ENCODE measurements around the gene CTNNA3.

CTNNA3 gene

DNA sequence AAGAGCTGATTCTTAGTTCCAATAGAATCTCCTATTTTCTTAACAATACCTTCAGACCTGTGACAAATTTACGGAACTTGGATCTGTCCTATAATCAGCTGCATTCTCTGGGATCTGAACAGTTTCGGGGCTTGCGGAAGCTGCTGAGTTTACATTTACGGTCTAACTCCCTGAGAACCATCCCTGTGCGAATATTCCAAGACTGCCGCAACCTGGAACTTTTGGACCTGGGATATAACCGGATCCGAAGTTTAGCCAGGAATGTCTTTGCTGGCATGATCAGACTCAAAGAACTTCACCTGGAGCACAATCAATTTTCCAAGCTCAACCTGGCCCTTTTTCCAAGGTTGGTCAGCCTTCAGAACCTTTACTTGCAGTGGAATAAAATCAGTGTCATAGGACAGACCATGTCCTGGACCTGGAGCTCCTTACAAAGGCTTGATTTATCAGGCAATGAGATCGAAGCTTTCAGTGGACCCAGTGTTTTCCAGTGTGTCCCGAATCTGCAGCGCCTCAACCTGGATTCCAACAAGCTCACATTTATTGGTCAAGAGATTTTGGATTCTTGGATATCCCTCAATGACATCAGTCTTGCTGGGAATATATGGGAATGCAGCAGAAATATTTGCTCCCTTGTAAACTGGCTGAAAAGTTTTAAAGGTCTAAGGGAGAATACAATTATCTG, 768.6 kb downstream of the CTNNA3 start:
- DNase-seq = no peak

DNA sequence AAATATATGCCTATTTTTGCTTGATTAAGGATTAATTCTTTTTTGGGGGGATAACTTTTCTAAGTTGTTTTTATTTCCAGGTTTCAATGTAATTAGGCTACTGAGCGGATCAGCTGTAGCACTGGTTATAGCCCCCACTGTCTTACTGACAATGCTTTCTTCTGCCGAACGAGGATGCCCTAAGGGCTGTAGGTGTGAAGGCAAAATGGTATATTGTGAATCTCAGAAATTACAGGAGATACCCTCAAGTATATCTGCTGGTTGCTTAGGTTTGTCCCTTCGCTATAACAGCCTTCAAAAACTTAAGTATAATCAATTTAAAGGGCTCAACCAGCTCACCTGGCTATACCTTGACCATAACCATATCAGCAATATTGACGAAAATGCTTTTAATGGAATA, 769.2 kb downstream of the CTNNA3 start:
- DNase-seq = no peak

DNA sequence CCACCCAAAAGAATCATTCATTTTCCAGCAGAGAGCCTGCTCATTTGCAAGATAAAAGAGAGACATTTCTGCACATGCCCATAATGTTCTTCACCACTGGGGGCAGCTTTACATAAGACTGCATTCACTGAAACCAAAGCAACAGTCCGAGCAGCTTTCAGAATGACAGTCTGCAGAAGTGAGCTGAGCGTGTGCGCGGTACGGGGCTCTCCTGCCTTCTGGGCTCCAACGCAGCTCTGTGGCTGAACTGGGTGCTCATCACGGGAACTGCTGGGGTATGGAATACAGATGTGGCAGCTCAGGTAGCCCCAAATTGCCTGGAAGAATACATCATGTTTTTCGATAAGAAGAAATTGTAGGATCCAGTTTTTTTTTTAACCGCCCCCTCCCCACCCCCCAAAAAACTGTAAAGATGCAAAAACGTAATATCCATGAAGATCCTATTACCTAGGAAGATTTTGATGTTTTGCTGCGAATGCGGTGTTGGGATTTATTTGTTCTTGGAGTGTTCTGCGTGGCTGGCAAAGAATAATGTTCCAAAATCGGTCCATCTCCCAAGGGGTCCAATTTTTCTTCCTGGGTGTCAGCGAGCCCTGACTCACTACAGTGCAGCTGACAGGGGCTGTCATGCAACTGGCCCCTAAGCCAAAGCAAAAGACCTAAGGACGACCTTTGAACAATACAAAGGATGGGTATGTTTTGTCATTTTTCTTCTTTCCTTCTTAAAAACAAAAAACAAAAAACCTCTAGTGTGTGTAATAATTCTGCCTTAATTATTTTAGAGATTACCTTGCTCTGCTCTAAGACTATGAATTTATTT, 769.9 kb downstream of the CTNNA3 start, which contains the start of gene LRRTM3:
Gene LRRTM3, plus strand, starts transcription at position 141 of the 820 bp plus-strand sequence.
- DNase-seq = no peak

DNA sequence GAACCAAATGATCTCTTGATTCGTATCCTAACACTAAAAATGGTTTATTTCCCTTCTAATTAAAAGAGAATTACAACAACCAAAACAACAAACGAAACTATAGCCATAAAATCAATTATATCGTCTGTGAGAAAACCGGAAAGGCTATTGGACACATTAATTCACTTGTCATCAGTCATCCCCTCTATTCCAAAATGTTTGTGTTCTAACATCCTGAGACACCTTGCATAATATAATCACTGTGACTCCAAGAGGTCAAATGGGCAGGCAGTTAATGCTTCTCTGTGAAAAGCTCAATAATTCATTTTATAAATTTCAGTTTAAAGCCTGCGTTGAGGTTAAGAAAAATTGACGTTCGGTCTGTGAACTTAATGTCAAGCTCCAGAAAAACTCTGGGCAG, 770.6 kb downstream of the CTNNA3 start:
- no peak for DNase-seq

DNA sequence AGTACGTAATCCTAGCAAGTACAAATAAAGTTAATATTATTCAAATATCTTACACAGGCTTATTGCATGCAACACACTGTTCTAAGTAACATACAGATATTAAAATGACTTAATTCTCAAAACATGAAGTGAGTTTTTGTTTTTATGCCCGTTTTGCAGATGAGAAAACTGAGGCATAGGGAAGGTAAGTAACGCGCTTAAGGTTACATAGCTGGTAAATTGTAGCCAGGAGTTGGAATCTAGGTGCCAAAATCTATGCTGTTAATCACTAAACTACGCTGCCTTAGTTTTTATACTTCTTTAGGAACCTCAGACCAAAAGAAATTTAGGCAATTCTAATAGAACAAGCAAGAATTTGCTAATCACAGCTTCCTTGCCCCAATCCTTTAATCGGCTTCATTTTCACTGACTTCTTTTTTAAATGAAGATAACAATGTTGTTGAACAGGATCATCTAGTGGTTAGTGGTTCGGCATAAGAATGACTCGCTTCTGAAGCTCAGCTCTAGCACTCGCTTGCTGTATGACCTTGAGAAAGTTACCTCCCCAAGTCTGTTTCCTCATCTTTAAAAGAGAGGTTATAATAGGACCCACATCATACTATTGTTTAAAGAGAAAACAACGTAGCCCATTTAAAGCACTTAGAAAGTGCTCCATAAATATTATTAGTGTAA, 771.2 kb downstream of the CTNNA3 start:
- no peak for DNase-seq

DNA sequence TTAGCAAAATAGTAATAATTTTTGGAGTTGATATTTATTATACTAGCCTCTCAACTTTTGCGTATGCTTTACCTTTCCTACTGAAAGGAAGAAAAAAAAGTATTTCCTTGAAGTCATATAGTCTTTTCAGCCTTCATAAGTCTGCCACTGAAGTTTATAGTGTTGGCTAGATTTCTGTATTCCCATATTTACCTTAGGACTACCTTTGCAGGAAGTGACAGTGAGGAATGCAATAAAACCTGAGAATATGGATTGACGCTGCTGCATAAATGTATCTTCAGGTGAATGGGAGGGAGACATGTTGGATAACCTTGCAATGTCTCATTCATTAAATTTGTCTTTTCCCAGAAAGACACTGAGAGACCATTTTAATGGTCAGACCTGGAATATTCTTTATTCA, 776.7 kb downstream of the CTNNA3 start:
- no peak for DNase-seq

DNA sequence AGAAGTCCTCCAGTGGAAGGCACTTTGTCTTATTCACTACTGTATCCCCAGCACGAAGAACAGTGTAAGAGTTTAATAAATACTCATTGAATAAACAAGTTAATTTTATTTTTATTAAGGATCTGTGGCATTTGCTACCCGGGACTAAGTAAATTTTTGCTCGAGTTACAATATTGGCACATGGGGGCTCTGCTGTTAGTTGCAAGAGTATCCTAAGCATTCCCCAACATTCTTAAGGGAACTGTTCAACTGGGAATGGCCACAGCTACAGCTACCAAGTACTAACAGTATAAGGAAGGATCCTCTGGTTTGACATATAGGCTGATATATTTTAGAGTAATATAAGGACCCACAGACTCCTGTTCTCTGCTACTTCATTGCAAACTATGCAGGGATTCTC, 778.9 kb downstream of the CTNNA3 start:
- no peak for DNase-seq

DNA sequence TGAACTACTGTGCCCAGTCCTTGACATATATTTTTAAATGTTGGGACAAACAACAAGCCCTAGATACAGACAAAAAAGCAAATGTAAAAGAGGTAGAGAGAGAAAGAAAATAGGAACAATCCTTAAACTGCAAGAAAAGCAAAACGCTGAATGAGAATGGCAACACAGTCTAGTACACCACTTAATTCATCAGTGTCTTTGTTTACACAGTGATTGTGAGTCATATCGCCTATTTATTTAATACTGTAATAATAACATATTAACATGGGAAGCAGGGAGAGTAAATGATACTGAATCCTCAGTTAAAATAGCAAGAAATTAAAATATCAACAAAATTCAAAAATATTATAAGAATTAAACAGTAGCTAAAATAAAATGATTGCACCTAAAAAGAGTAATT, 780.0 kb downstream of the CTNNA3 start:
- no peak for DNase-seq

DNA sequence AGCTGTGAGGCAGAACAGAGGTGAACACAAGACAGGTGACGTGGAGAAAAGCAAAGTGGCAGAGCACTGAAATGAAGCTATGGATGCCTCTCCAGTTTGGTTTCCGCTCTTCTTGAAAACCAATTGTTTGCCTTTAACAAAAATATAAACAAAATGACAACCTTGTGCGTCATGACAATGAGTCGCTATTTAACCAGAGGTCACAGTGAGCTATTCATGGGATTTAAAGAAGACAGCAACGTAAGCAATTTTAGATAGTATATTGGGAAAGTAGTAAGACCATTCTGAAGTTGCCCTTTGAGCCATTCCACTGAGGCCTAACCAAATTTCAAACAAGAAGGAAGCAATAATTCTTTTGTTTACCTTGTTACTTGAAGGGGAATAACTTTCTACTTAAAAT, 785.3 kb downstream of the CTNNA3 start:
- DNase-seq = no peak

DNA sequence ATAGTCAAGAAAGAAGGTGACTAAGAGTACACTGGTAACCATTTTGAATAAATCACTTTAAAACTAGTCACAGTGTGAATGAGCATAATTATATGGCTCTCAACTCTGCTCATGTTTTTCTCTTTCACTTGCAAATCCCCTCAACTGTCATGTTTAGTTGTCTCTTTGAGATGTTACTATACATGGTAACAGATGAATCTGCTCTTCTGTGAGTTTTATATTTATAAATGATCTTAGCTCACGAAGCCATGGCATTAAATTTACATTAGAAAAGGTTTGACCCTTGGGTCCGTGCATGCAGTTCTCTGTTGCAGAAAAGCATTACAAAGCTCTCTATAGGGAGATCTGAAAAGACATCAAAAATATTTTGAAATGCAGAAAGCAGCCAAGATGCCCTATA, 803.1 kb downstream of the CTNNA3 start:
- DNase-seq = no peak

DNA sequence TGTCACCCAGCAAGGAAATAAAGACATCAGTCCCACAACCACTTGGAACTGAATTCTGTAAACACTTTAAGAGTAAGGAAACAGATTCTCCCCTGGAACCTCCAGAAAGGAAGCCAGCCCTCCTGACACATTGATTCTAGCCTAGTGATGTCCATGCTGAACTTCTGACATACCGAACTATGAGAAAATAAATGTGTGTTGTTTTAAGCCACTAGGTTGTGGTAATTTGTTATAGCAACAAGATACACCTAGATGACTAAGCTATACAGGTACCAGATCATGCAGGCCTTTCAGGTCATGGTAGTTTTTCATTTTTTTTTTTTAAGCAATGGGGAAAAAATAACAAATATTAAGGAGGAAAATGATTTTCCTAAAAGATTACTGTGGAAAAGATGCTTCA, 807.8 kb downstream of the CTNNA3 start:
- no peak for DNase-seq

DNA sequence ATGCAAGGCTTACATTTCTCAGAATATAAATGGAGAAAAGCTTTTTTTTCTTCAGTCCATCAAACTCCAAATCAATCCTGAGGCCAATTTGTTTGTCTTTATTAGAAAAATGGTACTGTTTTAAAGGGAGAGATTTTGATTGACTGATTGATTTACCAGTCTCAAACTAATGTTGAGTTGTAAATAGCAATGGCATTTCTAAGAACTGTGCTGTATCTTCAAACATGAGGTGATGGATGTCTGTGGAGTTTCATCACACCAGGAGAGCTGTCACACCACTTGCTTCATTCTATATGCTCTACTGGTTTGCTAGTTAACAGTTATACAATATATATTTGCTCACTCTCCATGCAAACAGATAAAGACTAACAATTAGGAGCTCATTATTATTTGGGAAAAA, 809.1 kb downstream of the CTNNA3 start:
- DNase-seq = no peak

DNA sequence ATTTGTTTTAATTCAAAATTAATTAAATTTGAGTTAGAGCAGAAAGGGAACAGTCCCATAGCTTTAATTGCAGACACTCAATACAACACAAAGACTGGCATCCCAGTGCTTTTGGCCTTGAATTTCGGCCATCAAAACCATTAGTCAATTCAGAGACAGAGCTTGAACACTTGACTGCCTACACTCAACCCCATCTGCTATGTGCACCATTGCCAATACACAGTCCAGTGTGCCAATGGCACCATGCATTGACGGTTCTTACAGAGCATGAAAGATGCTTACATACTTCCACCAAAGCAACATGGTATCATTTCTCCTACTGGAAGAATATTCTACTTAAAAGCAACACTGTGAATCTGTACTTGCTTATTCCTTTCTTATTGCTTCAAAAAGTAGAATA, 813.7 kb downstream of the CTNNA3 start:
- no peak for DNase-seq

DNA sequence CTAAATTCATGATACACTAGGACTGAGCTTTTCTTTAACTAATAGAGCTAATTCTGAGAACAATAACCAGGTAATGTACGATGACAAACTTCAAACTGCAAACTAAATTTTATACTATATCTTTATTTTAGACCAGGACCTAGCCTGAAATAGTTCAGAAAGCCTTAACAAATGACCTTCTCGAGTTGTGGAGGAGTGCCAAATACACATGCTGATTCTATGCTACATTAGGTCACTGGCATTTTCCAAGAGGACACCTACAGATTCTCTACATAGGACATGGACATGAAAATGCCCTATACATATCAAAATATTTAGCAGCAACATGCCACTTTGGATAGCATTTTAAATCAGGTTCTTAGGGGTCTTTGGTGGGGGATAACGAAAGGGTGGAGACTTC, 814.2 kb downstream of the CTNNA3 start:
- no peak for DNase-seq

DNA sequence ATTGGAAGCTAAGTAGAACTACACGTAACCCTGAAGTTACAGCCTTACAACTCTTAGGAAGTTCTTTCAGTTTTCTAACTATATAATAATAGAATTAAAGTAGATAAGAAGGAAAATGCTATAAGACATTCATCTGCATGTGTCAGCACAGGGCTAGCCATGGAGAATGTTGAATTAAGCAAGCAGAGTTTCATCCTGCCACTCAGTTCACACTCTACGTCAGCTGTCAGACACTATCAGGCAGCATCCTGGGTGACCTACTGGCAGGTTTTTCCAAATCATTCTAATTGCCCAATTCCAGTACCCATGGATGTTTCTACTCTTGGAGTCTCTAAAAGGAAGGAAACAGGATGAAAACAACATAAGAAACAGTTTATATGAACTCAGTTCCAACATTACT, 815.2 kb downstream of the CTNNA3 start:
- no peak for DNase-seq

DNA sequence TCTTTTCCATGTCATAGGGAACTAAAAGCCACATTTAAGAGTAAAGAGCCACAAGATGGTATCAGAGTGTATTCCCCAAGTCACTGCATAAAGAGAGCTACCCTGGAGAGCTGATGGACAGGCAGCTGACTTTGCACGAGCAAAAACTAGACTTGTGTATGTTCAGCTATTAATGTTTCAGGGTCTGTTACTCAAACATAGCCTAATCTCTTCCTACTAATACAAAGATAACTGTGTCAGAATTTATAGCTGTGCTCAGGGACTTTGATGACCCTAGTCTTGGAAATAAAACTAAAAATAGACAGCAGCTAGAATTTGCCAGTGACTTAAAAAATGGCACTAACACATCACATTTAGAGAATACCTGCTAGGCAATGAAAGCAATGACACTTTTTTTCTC, 815.7 kb downstream of the CTNNA3 start:
- DNase-seq = no peak

DNA sequence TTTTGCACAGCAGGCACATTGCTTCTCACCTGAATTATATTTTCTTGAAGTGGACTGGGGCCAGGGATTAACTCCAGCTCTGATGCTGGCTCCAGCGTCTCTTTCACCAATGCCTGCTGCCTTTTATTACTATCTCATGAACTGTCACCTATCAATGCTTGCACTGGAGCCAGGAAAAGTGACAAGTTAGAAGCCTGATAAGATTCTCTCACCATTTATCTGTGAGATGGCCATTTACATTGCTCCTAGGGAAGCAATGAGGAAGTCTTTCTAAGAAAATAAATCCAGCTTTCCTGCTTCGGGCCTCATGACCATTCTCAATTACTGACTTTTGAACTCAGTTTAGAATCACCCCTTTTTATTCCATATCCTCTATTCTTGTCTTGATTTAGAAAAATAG, 818.6 kb downstream of the CTNNA3 start:
- DNase-seq = no peak

DNA sequence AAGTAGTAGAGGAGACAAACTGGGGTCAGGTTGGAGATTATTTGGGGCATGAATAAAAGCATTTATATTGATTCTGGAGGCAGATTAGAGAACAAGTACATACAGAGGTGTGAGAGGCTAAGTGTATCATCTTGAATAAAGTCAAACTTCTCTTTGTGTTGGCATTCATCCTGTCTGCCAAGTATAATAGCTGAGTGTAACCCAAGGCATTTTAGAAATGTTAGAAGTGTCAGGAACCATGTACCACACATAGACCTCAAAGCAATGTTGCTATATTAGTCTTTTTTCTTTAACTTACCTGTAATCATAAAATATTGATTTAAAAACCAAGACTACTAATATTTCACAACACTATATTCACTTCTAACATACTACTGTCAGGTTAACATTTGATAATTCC, 826.4 kb downstream of the CTNNA3 start:
- DNase-seq = no peak

DNA sequence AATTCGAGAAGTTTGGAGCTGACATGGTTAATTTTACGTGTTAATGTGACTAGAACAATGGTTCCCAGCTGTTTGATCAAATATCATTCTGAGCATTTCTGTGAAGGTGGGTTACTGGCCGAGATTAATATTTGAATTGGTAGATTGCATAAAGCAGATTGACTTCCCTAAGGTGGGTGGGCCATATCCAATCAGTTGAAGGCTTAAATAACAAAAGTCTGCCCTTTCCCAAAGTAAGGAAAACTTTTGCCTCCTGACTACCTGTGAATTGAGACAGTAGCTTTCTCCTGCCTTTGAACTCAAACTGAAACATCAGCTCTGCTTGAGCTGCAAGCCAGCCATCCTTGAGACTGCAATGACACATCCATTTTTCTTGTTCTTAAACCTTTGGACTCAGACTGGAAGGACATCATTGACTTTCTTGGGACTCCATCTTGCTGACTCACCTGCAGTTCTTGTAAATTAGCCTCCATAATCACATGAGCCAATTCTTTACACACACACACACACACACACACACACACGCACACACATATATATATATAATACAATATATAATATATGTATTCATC, 833.2 kb downstream of the CTNNA3 start:
- DNase-seq = no peak

DNA sequence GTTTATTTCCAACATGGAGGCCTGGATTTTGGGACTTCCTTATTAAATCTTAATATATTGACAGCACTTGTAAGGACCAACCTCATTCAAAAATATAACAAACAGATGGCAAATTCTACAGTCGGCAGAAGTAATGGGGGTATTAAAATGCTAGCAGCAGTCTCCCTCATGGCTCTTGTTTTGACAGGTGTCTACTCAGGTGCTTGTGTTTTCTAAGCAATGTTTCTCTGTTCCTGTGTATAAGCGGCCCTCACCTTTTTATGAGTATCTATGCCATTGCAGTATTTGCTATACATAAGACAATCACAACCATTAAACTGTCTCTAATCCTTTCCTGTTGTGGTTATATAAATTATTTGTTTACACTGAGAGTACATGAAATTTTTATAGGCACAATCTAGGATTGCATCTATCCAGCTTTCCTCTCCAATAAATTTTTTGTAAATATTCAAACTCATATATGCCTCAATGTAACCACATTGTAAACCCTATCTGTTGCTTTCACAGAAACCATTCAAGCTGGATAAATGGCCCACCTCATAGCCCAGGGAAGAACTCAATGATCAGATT, 835.5 kb downstream of the CTNNA3 start:
- no peak for DNase-seq

DNA sequence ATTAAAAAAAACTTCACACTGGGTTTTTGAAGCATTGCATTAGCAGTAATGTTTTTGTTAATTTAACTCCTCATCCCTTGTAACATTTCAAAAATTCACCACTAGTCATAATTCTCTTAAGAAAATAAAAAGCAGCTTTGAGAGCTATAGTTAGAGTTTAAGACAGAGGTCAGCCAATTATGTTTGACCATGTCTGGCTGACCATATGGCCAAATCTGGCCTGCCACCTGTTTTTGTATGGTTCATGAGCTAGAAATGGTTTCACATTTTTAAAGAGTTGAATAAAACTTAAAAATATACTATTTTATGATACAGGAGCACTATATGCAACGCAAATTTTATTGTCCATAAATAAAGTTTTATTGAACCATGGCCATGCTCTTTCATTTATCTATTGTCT, 843.2 kb downstream of the CTNNA3 start:
- DNase-seq = no peak

DNA sequence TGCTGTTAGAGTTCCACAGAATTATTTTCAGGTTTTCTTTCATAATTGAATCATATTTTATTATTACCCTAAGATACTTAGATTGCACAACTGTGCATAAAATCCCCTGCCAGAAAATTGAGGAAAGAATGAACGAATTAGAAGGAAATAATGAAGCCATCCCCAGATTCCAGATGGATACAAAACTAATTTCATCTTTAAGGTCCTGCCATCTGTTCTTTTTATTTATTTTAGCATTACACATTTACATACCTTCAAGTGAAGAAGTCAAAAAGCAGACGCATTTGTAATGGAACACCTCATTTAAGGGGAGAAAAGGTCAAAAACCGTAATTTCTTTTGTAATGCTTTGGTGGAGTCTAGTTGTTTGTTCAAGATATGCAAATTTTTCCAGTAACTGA, 847.1 kb downstream of the CTNNA3 start:
- no peak for DNase-seq

DNA sequence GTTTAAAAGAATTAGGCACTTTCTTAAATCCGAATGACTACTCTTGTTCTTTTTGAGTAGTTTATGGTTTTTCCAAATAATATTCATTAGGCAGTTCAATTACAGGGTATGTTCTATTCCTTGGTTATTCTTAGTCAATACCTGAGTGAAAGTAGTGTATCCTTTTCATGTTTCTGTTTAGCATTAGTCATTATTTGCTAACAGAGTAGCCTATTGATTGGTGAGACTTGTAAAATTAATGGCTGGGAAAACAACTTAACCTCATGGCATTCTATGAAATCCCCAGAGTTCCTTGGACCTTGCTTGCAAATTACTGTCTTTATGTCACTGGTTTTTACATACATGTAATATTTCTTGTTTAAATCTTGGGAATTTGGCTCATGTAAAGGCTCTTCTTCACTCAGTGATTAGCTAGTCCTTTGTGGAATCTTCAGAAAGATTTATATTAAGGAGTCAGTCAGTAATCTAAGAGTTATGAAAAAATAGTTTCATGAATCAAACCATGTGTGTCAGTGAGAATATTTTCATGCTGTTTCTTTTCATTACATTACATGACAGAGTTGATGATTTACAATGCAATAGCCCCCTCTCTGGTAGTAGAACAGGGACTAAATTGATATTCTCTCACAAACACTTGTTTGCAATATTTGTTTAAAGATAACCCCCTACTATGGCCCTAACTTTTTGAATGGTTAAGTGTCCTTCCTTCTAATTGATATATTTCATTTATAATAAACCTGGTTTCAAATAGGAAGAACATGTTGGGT, 851.6 kb downstream of the CTNNA3 start:
- no peak for DNase-seq

All from activated T-cell treated with anti-CD3 and anti-CD28 coated beads, Interleukin-2, amount 50 U/mL, for 1 hour (primary cell).